Upper lobe of left lung (tissue), 6 donors: ENCODE data around the gene PPP3R1. TPM values are rescaled to one million over a fixed set of nuclear protein-coding genes. Genes with fewer than 3 reads are reported as not detected.

Experiments
- ATAC-seq, 2 donors: fragments of 200-7000 bp; cut with Tn5 transposase; one replicate each; pipeline ENCODE4 v1.9.1; 2022; ENCODE audit warnings: mild to moderate bottlenecking in 2 of 2, moderate library complexity in 2 of 2; ENCODE audit not compliant: low FRiP score in 2 of 2
- DNase-seq, 2 donors: peaks; one replicate each; pipeline ENCODE4 v3.0.0-alpha.2; 2019 to 2020
- H3K27ac ChIP-seq, 4 donors: fragments of 200-600 bp; sonication (generic); one replicate each; pipeline ENCODE4 v1.5.1; 2016 to 2019
- H3K27me3 ChIP-seq, 4 donors: fragments of 200-600 bp; sonication (generic); one replicate each; pipeline ENCODE4 v1.5.1; 2017 to 2019
- H3K36me3 ChIP-seq, 4 donors: fragments of 200-600 bp; sonication (generic); one replicate each; pipeline ENCODE4 v1.5.1; 2016 to 2019
- H3K4me1 ChIP-seq, 4 donors: fragments of 200-600 bp; sonication (generic); one replicate each; pipeline ENCODE4 v1.5.1; 2018 to 2019
- H3K4me3 ChIP-seq, 4 donors: fragments of 200-600 bp; sonication (generic); one replicate each; pipeline ENCODE4 v1.5.1; 2017 to 2019; ENCODE audit warnings: mild to moderate bottlenecking in 2 of 4, moderate library complexity in 1 of 4
- H3K9me3 ChIP-seq, 4 donors: fragments of 200-600 bp; sonication (generic); one replicate each; pipeline ENCODE4 v1.5.1; 2018 to 2019
- CTCF ChIP-seq, 6 experiments: fragments of 450-650 bp in 4 of 6; fragments of 200-600 bp in 2 of 6; sonication (generic) in 2 of 6; IDR thresholded peaks; one replicate each; pipeline ENCODE4 v1.5.1; 2016 to 2019; ENCODE audit warnings: antibody characterized with exemption in 6 of 6
- EP300 ChIP-seq, 4 donors: sonication (generic); formaldehyde crosslinking; IDR thresholded peaks; one replicate each; pipeline ENCODE4 v1.5.1; 2017; ENCODE audit warnings: antibody characterized with exemption in 4 of 4, control low read depth in 2 of 4
- POLR2A ChIP-seq, 4 donors: fragments of 450-650 bp; IDR thresholded peaks; one replicate each; pipeline ENCODE4 v1.5.1; 2016 to 2017; ENCODE audit warnings: antibody characterized with exemption in 4 of 4, mild to moderate bottlenecking in 2 of 4
- POLR2AphosphoS5 ChIP-seq, 2 donors: sonication (generic); formaldehyde crosslinking; IDR thresholded peaks; one replicate each; pipeline ENCODE4 v1.5.1; 2017; ENCODE audit warnings: antibody characterized with exemption in 2 of 2
- WGBS, 2 donors: methylation state at CpG; one replicate each; pipeline ENCODE4 v1.1.5; 2017 to 2018; 5-methylcytosine and 5-hydroxymethylcytosine counted together
- total RNA-seq, 6 donors: library from RNA; depleted of rRNA in 4 of 6; stranded (reverse); fragments of >200 nt in 4 of 6; gene quantifications; one replicate each; pipeline versions ENCODE4 v1.1.0 to v1.2.1, GENCODE V29; 2016 to 2021
- donor health status: DM: no; HTN: no; CAD: no; lungs with moderate emphysema.
- donor health status: DM: no; HTN: yes; CAD: no; lungs with severe emphysema.

The PPP3R1 gene
- total RNA-seq, 6 donors from 2014 or later = 14.7 to 56.6 (median 45.4) TPM

DNA sequence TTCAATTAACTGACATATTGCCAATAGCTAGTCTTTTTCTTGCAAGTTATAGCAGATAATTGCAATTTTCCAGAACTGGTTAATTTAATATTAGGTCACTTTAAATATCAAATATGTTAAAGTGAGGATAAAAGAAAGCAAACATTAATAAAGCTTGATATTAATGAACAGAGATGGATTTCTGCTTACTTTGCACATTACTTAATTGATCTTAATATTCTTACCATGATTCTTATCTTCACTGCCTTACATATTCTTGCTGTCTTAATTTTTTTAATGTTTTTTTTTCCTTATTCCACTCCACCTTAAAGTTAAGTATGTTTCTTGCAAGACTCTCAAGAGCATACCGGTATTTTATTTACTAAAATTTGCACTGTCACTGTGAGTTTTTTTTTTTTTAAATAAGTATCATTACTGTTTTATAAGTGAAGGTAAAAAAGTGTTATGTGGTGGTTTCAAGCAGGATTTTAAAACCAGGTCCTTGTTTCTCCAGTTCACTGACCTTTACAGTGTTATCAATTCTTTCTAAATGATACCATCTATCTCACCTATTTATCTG is 33.9 kb downstream of the PPP3R1 start:
- Histone ChIP-seq H3K27me3 (no peaks in the 10 kb centered on the region), H3K27ac (peak overlapping the region in 1 of 4 donors; percentile 14), H3K36me3 (peaks cover 0 to 8% (median 0%) of the 10 kb centered on the region in 4 donors), H3K4me3 (no peak overlapping the region), H3K9me3 (no peaks in the 10 kb centered on the region), H3K4me1 (peaks cover 32 to 53% (median 41%) of the 10 kb centered on the region in 4 donors)
- DNase-seq (no peak), ATAC-seq (no peak)
- no peak for TF ChIP-seq EP300 (IDR thresholded peaks at IDR 0.05)
- no peak for TF ChIP-seq CTCF (IDR thresholded peaks at IDR 0.05)
- TF ChIP-seq POLR2A (IDR thresholded peaks at IDR 0.05) = no peak
- no peak for TF ChIP-seq POLR2AphosphoS5 (IDR thresholded peaks at IDR 0.05)
- WGBS, 2 donors = 9 to 18% methylated on average over 1 of the region's 1 CpG

DNA sequence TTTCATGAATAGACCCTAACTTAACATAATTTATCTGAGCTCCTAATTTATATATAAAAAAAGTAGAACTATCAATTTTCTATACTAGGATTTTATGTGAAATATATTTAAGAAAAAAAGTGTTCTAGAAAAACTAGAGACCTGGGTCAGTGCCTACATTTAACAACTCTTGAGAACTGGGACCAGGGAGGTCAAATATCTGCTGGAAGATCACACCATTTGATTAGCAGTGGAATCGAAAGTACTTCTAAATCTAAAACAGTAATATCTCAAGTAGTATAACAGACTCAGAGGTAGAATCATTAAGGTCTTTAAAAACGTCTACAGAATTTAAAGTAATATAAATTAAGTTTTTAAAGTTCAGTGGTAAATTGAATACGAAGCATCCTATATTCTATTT is 34.6 kb downstream of the PPP3R1 start:
- Histone ChIP-seq H3K9me3 (no peaks in the 10 kb centered on the region), H3K4me3 (no peak overlapping the region), H3K27me3 (no peaks in the 10 kb centered on the region), H3K4me1 (peaks cover 32 to 46% (median 38%) of the 10 kb centered on the region in 4 donors), H3K36me3 (peaks cover 0 to 8% (median 0%) of the 10 kb centered on the region in 4 donors), H3K27ac (no peak overlapping the region)
- 40 to 41% methylated on average over 3 of the region's 3 CpGs for WGBS, 2 donors
- TF ChIP-seq POLR2A (IDR thresholded peaks at IDR 0.05) = no peak
- no peak for TF ChIP-seq CTCF (IDR thresholded peaks at IDR 0.05)
- TF ChIP-seq POLR2AphosphoS5 (IDR thresholded peaks at IDR 0.05) = no peak
- TF ChIP-seq EP300 (IDR thresholded peaks at IDR 0.05) = no peak
- no peak for DNase-seq
- ATAC-seq = no peak

DNA sequence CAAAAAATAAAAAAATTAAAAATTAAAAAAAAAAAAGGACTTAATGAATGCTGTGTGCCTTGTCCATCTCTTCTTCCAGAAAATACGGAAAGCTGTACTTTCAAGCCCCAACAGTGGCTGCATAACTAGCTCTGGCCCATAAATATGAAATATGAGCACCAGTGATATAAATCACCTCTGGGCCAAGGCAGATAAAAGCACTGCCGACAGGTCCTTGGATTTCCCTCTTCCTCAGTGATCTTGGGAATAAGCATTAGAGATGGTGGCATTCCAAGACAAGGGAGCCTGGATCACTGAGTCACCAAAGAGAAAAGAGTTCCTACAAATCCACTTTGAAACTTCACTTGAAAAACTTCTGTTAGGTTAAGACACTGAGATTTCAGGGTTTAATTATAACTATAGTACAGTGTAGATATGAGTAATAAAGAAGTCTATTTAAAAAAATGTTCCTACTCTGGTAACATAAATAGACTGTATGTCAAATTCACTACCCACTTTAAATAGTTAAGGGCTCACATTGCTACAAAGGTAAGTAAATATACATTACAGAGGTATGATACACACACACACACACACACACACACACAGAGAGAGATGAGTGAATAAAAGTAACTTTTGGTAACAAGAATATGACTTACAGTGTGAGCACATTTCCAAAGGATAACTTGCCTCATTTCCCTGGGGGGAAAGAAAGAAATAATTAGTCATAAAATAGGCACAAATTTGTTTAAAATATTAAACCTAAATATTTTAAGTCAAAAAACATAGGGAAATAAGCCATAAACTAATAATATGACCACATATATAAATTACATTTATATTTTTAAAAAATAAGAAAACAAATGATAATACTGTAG is 35.6 kb downstream of the PPP3R1 start:
- ATAC-seq = peak in 1 of 2 donors; percentile 62

DNA sequence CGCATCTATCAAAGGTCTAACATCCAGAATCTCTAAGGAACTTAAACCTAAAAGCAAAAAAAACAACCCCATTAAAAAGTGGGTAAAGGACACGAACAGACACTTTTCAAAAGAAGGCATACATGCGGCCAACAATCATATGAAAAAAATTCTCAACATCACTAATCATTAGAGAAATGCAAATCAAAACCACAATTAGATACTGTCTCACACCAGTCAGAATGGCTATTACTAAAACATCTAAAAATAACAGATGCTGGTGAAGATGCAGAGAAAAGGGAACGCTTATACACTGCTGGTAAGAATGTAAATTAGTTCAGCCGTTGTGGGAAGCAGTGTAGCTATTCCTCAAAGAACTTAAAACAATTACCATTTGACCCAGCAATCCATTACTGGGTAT is 38.0 kb downstream of the PPP3R1 start:
- WGBS, 2 donors = 84 to 88% methylated on average over 5 of the region's 5 CpGs
- ATAC-seq = no peak
- H3K9me3 ChIP-seq = no peaks in the 10 kb centered on the region
- H3K36me3 ChIP-seq = peaks cover 0 to 8% (median 0%) of the 10 kb centered on the region in 4 donors
- H3K4me3 ChIP-seq = no peak overlapping the region
- no peak overlapping the region for H3K27ac ChIP-seq
- H3K4me1 ChIP-seq = peaks cover 28 to 30% (median 29%) of the 10 kb centered on the region in 4 donors
- TF ChIP-seq CTCF (IDR thresholded peaks at IDR 0.05) (no peak), POLR2A (IDR thresholded peaks at IDR 0.05) (no peak), EP300 (IDR thresholded peaks at IDR 0.05) (no peak), POLR2AphosphoS5 (IDR thresholded peaks at IDR 0.05) (no peak)
- H3K27me3 ChIP-seq = no peaks in the 10 kb centered on the region
- DNase-seq = no peak

More for the DNA sequence above, 35.6 kb downstream of the PPP3R1 start:
- WGBS, 2 donors = 64 to 73% methylated on average over 2 of the region's 2 CpGs
- Histone ChIP-seq H3K27ac (no peak overlapping the region), H3K9me3 (no peaks in the 10 kb centered on the region), H3K4me1 (peaks cover 32 to 41% (median 36%) of the 10 kb centered on the region in 4 donors), H3K36me3 (peaks cover 0 to 8% (median 0%) of the 10 kb centered on the region in 4 donors), H3K4me3 (no peak overlapping the region), H3K27me3 (no peaks in the 10 kb centered on the region)
- DNase-seq = no peak
- TF ChIP-seq POLR2AphosphoS5 (IDR thresholded peaks at IDR 0.05) (no peak), POLR2A (IDR thresholded peaks at IDR 0.05) (no peak), EP300 (IDR thresholded peaks at IDR 0.05) (no peak), CTCF (IDR thresholded peaks at IDR 0.05) (no peak)
